KMS-11 (cell line): ENCODE results near the gene PCDHGB6.

ENCODE experiments used
- H2AFZ ChIP-seq: fragments of 200-600 bp; sonication (generic); 2 replicates; pipeline ENCODE4 v1.6.1; 2016; ENCODE audit warnings: antibody characterized with exemption, mixed run types, low read depth
- H3K27ac ChIP-seq: fragments of 200-600 bp; sonication (generic); 2 replicates; pipeline ENCODE4 v1.6.1; 2016; ENCODE audit warnings: mild to moderate bottlenecking, mixed run types
- H3K27me3 ChIP-seq: fragments of 200-600 bp; sonication (generic); 2 replicates; pipeline ENCODE4 v1.6.1; 2017; ENCODE audit warnings: mild to moderate bottlenecking, low read depth, mixed run types, moderate library complexity; ENCODE audit not compliant: insufficient read depth
- H3K36me3 ChIP-seq: fragments of 200-600 bp; sonication (generic); 2 replicates; pipeline ENCODE4 v1.6.1; 2017; ENCODE audit warnings: mild to moderate bottlenecking, mixed run types; ENCODE audit not compliant: insufficient read depth
- H3K4me1 ChIP-seq: fragments of 200-600 bp; sonication (generic); 2 replicates; pipeline ENCODE4 v1.6.1; 2016; ENCODE audit warnings: mild to moderate bottlenecking, low read depth, mixed run types; ENCODE audit not compliant: poor library complexity, severe bottlenecking
- H3K4me2 ChIP-seq: fragments of 200-600 bp; sonication (generic); 2 replicates; pipeline ENCODE4 v1.7.0; 2016; ENCODE audit warnings: mild to moderate bottlenecking, mixed run types
- H3K4me3 ChIP-seq: fragments of 200-600 bp; sonication (generic); IDR thresholded peaks from 2 replicates; pipeline ENCODE4 v1.6.1; 2017; ENCODE audit warnings: low read depth, low read length, mixed read lengths; ENCODE audit not compliant: insufficient read depth
- H3K79me2 ChIP-seq: fragments of 200-600 bp; sonication (generic); 2 replicates; pipeline ENCODE4 v1.6.1; 2016; ENCODE audit warnings: low read depth, mixed run types; ENCODE audit not compliant: insufficient read depth
- H3K9ac ChIP-seq: fragments of 200-600 bp; sonication (generic); 2 replicates; pipeline ENCODE4 v1.6.1; 2016; ENCODE audit warnings: mild to moderate bottlenecking, mixed run types
- H4K20me1 ChIP-seq: fragments of 200-600 bp; sonication (generic); 2 replicates; pipeline ENCODE4 v1.6.1; 2016; ENCODE audit warnings: mild to moderate bottlenecking, mixed run types; ENCODE audit not compliant: insufficient read depth
- CTCF ChIP-seq: fragments of 200-600 bp; sonication (generic); conservative IDR thresholded peaks from 2 replicates; pipeline ENCODE4 v1.6.1; 2017; ENCODE audit warnings: low read depth, mild to moderate bottlenecking, antibody characterized with exemption, low read length, moderate library complexity, mixed read lengths

PCDHGB6 gene

GRCh38 chr5:141437221-141437620 is 29.4 kb downstream of the PCDHGB6 start:
- no peaks in the 10 kb centered on the region for H3K36me3 ChIP-seq

GRCh38 chr5:141439411-141440141 is 31.8 kb downstream of the PCDHGB6 start:
- Histone ChIP-seq H4K20me1 (no peaks in the 10 kb centered on the region), H3K79me2 (no peaks in the 10 kb centered on the region), H3K27ac (no peak overlapping the region), H3K4me1 (no peaks in the 10 kb centered on the region), H2AFZ (no peak overlapping the region), H3K4me3 (no peak overlapping the region), H3K36me3 (no peaks in the 10 kb centered on the region), H3K27me3 (no peaks in the 10 kb centered on the region), H3K9ac (no peak overlapping the region), H3K4me2 (no peak overlapping the region)
- TF ChIP-seq CTCF = no peak

More at GRCh38 chr5:141437221-141437620, 29.4 kb downstream of the PCDHGB6 start:
- no peaks in the 10 kb centered on the region for H3K79me2 ChIP-seq
- H3K4me2 ChIP-seq = no peak overlapping the region
- no peaks in the 10 kb centered on the region for H3K4me1 ChIP-seq
- H3K27ac ChIP-seq = no peak overlapping the region
- TF ChIP-seq CTCF = no peak
- H3K27me3 ChIP-seq = no peaks in the 10 kb centered on the region
- no peak overlapping the region for H2AFZ ChIP-seq
- no peak overlapping the region for H3K9ac ChIP-seq
- H4K20me1 ChIP-seq = no peaks in the 10 kb centered on the region
- H3K4me3 ChIP-seq = no peak overlapping the region

- Histone ChIP-seq H3K4me1 (no peaks in the 10 kb centered on the region), H3K27ac (no peak overlapping the region), H3K79me2 (no peaks in the 10 kb centered on the region), H3K4me3 (no peak overlapping the region), H2AFZ (no peak overlapping the region), H3K36me3 (no peaks in the 10 kb centered on the region), H3K27me3 (no peaks in the 10 kb centered on the region), H4K20me1 (no peaks in the 10 kb centered on the region), H3K4me2 (no peak overlapping the region), H3K9ac (no peak overlapping the region)
- TF ChIP-seq CTCF = no peak
Measured at GRCh38 chr5:141440341-141440740, 32.5 kb downstream of the PCDHGB6 start.

GRCh38 chr5:141441571-141442170 is 33.9 kb downstream of the PCDHGB6 start:
- Histone ChIP-seq H2AFZ (no peak overlapping the region), H4K20me1 (no peaks in the 10 kb centered on the region), H3K79me2 (no peaks in the 10 kb centered on the region), H3K36me3 (no peaks in the 10 kb centered on the region), H3K9ac (no peak overlapping the region), H3K27me3 (no peaks in the 10 kb centered on the region), H3K4me3 (no peak overlapping the region), H3K27ac (no peak overlapping the region), H3K4me2 (no peak overlapping the region), H3K4me1 (no peaks in the 10 kb centered on the region)
- TF ChIP-seq CTCF = no peak
